Endothelial cell of umbilical vein (primary cell): ENCODE results near the gene PDCD1LG2.

Source experiments
- CTCF ChIP-seq, 2 donors: IDR thresholded peaks; 1 replicate in 1 of 2; 2 replicates in 1 of 2; pipeline ENCODE4 v1.5.1; 2011; ENCODE audit warnings: low read length in 2 of 2, mild to moderate bottlenecking in 2 of 2, moderate library complexity in 2 of 2, control low read depth in 1 of 2, inconsistent platforms in 1 of 2, low read depth in 1 of 2; ENCODE audit not compliant: insufficient read depth in 1 of 2; ENCODE audit errors: extremely low read depth in 1 of 2
- EZH2 ChIP-seq: IDR thresholded peaks from 2 replicates; pipeline ENCODE4 v1.6.1; 2012; ENCODE audit warnings: borderline replicate concordance, low read depth, mild to moderate bottlenecking, moderate library complexity, low read length, inconsistent platforms; ENCODE audit not compliant: severe bottlenecking
- GATA2 ChIP-seq: IDR thresholded peaks from 2 replicates; pipeline ENCODE4 v1.7.0; 2011; ENCODE audit warnings: low read depth, mild to moderate bottlenecking, moderate library complexity, mixed read lengths, low read length; ENCODE audit not compliant: insufficient read length, insufficient read depth
- JUN ChIP-seq: IDR thresholded peaks from 2 replicates; pipeline ENCODE4 v1.6.1; 2011; ENCODE audit warnings: borderline replicate concordance, low read depth; ENCODE audit not compliant: insufficient read length, insufficient read depth
- MYC ChIP-seq: IDR thresholded peaks from one replicate; pipeline ENCODE4 v1.6.1; 2011; ENCODE audit warnings: mild to moderate bottlenecking, low read depth, low read length
- POLR2A ChIP-seq: IDR thresholded peaks from 2 replicates; pipeline ENCODE4 v1.6.1; 2012; ENCODE audit warnings: low read depth, mild to moderate bottlenecking, control low read depth, low read length
- POLR2AphosphoS5 ChIP-seq: IDR thresholded peaks from 2 replicates; pipeline ENCODE4 v1.6.1; 2012; ENCODE audit warnings: low read depth, mild to moderate bottlenecking, control low read depth, low read length, moderate library complexity; ENCODE audit not compliant: insufficient read depth
- TF ChIP-seq, protein P1 (sequence below): IDR thresholded peaks from 2 replicates; pipeline ENCODE4 v1.6.1; 2011; ENCODE audit not compliant: insufficient read depth, insufficient read length

DNA sequence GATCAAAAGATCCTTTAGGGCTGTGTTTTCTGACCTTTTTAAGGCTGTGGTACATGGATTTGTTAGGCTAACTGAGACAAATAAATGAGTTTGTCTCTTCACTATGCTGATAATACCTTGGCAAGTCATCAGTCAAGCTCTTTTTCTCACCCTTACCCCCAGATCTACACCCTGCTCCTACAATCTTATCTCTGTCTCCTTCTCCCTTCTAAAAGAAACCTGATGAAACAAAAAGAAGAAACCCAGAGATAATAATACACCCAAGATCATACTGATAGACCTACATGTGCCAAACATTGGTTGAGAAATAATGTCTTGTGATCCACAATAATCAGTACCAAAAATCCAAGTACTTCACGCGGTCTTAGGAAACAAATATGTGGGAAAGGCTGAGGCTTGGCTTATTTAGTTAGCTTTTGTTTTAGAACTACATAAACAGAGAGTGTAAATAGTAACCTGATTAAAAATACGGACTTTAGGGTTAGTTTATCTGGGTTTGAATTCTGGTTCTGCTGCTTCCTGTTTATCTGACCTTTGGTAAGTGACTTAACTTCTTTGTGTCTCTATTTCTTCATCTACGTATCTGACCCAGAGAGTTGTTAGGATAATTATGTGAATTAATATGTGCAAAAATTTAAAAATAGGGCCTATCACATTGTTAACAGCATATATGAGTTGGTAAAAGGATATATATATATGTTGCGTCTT is 24.8 kb upstream of the PDCD1LG2 start:
- TF ChIP-seq CTCF (IDR thresholded peaks at IDR 0.05; ENCODE audit: extremely low read depth in 1 of 2, insufficient read depth in 1 of 2, low read depth in 1 of 2, low read length in 2 of 2) (no peak), EZH2 (no peak), POLR2A (no peak), JUN (no peak), POLR2AphosphoS5 (no peak), MYC (no peak), GATA2 (no peak)
- TF ChIP-seq, protein P1, sequence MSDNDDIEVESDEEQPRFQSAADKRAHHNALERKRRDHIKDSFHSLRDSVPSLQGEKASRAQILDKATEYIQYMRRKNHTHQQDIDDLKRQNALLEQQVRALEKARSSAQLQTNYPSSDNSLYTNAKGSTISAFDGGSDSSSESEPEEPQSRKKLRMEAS = no peak
